Measurements from ENCODE around the gene TENT5C.

Gene TENT5C

DNA sequence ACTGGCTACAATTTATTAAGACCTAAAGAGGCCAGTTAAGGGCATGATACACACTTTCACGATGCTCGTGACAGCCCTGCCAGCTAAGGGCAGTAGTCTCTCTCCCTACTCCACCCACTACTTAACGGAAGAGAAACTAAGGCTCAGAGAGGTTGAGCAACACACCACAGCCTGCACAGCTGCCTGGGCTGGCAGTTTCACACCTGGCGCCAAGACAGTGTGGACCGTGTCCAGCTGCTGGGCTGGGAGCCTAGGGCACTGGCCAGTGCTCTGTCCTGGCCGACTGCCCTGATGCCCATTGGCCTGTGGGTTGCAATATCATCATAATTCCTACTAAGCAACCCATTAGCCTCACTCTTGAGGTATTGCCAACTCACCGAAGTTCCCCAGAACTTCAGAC, 27.6 kb downstream of the TENT5C start:
- TF ChIP-seq, protein P1, sequence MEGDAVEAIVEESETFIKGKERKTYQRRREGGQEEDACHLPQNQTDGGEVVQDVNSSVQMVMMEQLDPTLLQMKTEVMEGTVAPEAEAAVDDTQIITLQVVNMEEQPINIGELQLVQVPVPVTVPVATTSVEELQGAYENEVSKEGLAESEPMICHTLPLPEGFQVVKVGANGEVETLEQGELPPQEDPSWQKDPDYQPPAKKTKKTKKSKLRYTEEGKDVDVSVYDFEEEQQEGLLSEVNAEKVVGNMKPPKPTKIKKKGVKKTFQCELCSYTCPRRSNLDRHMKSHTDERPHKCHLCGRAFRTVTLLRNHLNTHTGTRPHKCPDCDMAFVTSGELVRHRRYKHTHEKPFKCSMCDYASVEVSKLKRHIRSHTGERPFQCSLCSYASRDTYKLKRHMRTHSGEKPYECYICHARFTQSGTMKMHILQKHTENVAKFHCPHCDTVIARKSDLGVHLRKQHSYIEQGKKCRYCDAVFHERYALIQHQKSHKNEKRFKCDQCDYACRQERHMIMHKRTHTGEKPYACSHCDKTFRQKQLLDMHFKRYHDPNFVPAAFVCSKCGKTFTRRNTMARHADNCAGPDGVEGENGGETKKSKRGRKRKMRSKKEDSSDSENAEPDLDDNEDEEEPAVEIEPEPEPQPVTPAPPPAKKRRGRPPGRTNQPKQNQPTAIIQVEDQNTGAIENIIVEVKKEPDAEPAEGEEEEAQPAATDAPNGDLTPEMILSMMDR (conservative IDR thresholded peaks at IDR 0.05; ENCODE audit: low read length): no peak
- DNase-seq (ENCODE audit: low read depth): no peak
- H3K4me3 ChIP-seq (ENCODE audit: low read length): no peak overlapping the region

DNA sequence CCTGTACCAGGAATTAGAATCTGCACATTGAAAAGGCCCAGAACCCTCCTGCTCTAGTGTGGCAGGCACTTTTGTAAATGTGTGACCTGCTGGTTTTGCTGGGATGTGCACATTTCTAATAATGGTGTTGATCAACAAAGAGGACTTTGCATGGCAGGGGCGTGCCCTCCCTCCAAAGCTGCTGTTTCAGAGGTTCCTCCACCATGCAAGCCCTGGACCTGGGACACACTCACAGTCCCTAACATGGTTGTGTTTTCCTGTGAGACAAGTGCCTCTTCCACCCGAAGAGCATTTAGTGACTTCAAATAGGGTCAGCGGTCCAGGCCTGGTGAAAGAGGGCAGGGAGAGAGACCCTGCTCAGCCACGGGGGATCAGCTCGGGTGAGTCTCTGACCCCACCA, 28.1 kb downstream of the TENT5C start:
- no peak overlapping the region for H3K4me3 ChIP-seq (ENCODE audit: low read length)
- DNase-seq (ENCODE audit: low read depth): no peak
- TF ChIP-seq, protein P1 (conservative IDR thresholded peaks at IDR 0.05; ENCODE audit: low read length): no peak

DNA sequence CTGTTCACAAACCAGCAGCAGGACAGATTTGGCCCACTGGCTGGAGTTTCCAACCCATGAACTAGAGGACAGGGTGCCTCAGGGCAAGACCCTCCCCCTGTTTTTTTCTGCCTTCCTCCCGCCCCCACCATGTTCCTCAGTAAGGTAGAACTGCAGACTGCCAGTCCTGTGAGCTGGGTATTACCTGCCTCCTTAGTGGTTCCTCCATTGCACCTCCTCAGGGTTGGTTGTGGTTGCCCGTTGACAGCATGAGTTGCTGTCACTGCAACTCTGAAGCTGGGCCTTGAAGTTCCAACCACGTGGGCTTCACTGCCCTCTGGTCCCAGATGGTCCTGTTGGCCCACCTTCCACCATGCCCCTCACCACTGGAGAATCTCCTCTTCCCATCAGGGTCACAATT, 28.8 kb downstream of the TENT5C start:
- H3K4me3 ChIP-seq (ENCODE audit: low read length): no peak overlapping the region
- TF ChIP-seq, protein P1 (conservative IDR thresholded peaks at IDR 0.05; ENCODE audit: low read length): no peak
- DNase-seq (ENCODE audit: low read depth): no peak

DNA sequence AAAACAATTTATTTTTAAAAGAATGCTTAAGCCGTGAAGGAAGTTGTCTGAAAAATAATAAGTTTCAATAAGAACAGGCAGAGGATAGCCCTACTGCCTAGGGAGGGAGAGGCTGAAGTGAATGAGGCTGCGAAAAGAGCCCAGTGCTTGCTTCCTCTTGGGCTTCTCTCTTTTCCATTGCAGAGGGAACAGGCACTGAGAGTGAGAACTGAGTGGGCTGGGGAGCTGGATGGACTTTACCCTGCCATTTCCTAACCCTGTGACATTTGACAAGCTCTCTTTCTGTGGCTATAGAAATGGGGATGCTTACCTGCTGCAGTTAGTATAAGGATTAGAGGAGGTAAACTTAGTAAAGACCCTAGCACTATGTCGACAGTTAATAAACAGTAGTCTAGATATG, 30.0 kb downstream of the TENT5C start:
- TF ChIP-seq, protein P1 (conservative IDR thresholded peaks at IDR 0.05; ENCODE audit: low read length): no peak
- H3K4me3 ChIP-seq (ENCODE audit: low read length): no peak overlapping the region
- no peak for DNase-seq (ENCODE audit: low read depth)

DNA sequence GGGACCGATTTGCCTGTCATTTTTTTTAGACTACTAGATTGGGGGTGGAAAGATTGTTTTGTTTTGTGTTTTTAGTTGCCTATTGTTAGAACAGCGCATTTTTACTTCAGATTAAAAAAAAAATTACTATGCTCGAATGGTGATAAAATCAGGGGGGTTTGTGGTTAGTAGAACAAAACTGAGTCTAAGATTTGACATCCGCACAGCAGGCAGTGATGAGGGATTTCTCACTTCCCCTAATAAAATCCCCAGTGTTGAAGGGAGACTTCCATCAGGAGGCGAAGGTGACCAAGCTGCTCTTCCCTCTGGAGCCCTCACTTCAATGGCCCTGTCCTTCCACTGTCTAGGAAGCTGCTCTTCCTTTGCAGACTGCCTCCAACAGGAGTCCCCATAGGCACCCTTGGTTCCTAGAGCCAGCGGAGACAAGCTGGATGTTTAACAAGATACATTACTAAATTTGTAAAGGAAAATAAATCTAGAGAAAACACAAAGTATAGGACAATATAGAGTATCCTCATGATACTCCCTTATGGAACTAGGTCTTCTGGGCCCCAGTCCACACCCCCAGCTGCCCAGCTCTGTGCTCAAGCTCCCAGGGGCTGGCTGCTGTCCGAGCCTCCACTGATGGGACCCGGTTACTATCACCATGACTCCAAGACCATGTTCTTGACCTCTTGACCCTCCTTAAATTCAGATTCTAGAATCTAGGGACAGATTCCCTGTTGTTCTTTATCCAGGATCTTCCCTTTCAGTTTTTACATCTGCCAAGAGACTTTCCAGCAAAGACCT, 31.0 kb downstream of the TENT5C start:
- H3K4me3 ChIP-seq (ENCODE audit: low read length): no peak overlapping the region
- no peak for DNase-seq (ENCODE audit: low read depth)
- TF ChIP-seq, protein P1 (conservative IDR thresholded peaks at IDR 0.05; ENCODE audit: low read length): no peak

DNA sequence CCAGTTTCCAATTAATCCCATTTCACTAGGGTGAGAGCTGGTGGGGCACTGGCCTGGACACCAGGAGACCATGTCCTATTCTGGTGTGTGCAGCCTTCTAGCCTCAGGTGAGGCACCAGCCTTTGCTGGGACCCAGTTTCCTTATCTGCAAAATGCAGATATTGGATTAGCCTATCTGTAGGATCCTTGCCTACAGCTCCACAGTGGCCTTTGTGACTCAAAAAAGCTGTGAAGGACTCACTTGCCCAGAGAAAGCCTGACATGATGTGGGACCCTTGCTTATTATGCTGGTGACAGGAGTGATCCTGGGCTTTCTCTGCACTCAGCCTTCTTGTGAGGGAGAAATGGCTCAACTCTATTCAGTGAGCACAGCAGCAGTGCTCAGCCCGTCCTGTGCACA, 32.3 kb downstream of the TENT5C start:
- H3K4me3 ChIP-seq (ENCODE audit: low read length): no peak overlapping the region

DNA sequence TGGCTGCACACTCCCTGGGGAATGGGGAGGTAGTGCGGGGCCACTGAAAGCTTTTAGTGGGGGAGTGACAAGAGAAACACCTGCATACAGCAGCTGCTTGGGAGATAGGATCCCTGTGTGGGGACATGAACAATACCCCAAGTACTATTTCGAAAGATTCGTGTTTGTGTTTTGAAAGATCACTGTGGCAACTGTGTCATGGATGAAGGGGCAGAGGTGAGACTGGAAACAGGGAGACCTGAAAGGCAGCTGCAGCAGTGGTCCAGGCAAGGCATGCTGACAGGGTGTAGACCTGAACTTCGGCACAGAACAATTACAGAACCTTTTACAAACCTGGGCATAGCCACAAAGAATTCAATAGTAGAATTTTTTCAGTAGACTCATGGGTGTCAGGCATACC, 32.9 kb downstream of the TENT5C start:
- TF ChIP-seq, protein P1 (conservative IDR thresholded peaks at IDR 0.05; ENCODE audit: low read length): no peak
- DNase-seq (ENCODE audit: low read depth): no peak
- no peak overlapping the region for H3K4me3 ChIP-seq (ENCODE audit: low read length)

More for the DNA sequence above, 32.3 kb downstream of the TENT5C start:
- TF ChIP-seq, protein P1 (conservative IDR thresholded peaks at IDR 0.05; ENCODE audit: low read length): no peak
- DNase-seq (ENCODE audit: low read depth): no peak

Data from AG10803 (cell line).